ENCODE results near the gene ZDHHC12. TPM values are rescaled to one million over a fixed set of nuclear protein-coding genes. Genes with fewer than 3 reads are reported as not detected.

Gene ZDHHC12
- total and polyA plus RNA-seq, 12 donors, result 1.6 to 97.4 (median 29.0) TPM

- no peak for DNase-seq
- intact Hi-C loops (cut with DNase I), result no loop called here
- WGBS, 4 donors, result 77 to 86% (median 84%) methylated on average over 10 to 22 of the region's 22 CpGs
- Histone ChIP-seq H3K4me1 (replicated peaks in 1 of 2) (peaks cover 0 to 2% of the 10 kb centered on the region in 2 donors), H3K36me3 (replicated peaks in 1 of 2) (peaks cover 0 to 41% of the 10 kb centered on the region in 2 donors), H3K4me3 (no peak overlapping the region), H3K27ac (no peak overlapping the region), H3K27me3 (no peaks in the 10 kb centered on the region), H3K9me3 (replicated peaks in 1 of 3) (no peaks in the 10 kb centered on the region)
- TF ChIP-seq POLR2A (IDR thresholded peaks at IDR 0.05) (no peak), CTCF (IDR thresholded peaks at IDR 0.05) (no peak)
Measured at GRCh38 chr9:128750926-128751595, 27.1 kb upstream of the ZDHHC12 start.

- intact Hi-C loops (cut with DNase I), result no loop called here
- 90 to 100% (median 92%) methylated on average over 1 of the region's 1 CpG for WGBS, 4 donors
- Histone ChIP-seq H3K27ac (peak overlapping the region in 1 of 5 donors; percentile 3), H3K4me1 (replicated peaks in 1 of 2) (peaks cover 0 to 2% of the 10 kb centered on the region in 2 donors), H3K4me3 (no peak overlapping the region), H3K27me3 (no peaks in the 10 kb centered on the region), H3K36me3 (replicated peaks in 1 of 2) (peaks cover 0 to 24% of the 10 kb centered on the region in 2 donors), H3K9me3 (replicated peaks in 1 of 3) (no peaks in the 10 kb centered on the region)
- TF ChIP-seq POLR2A (IDR thresholded peaks at IDR 0.05) (no peak), CTCF (IDR thresholded peaks at IDR 0.05) (no peak)
- peak in 4 of 7 donors; percentile 41 to 57 (median 45) for DNase-seq
Measured at GRCh38 chr9:128747241-128747640, 23.3 kb upstream of the ZDHHC12 start.

GRCh38 chr9:128743421-128743820 lies 19.5 kb upstream of the ZDHHC12 start:
- TF ChIP-seq CTCF (IDR thresholded peaks at IDR 0.05) (no peak), POLR2A (IDR thresholded peaks at IDR 0.05) (no peak)
- Histone ChIP-seq H3K4me3 (no peak overlapping the region), H3K36me3 (replicated peaks in 1 of 2) (peaks cover 0 to 27% of the 10 kb centered on the region in 2 donors), H3K4me1 (replicated peaks in 1 of 2) (peaks cover 0 to 2% of the 10 kb centered on the region in 2 donors), H3K27ac (no peak overlapping the region), H3K9me3 (replicated peaks in 1 of 3) (no peaks in the 10 kb centered on the region), H3K27me3 (no peaks in the 10 kb centered on the region)
- no peak for DNase-seq
- intact Hi-C loops (cut with DNase I), result no loop called here
- WGBS, 4 donors, result 94 to 100% (median 100%) methylated on average over 1 of the region's 1 CpG

- Histone ChIP-seq H3K27ac (no peak overlapping the region), H3K36me3 (replicated peaks in 1 of 2) (peaks cover 0 to 27% of the 10 kb centered on the region in 2 donors), H3K4me1 (replicated peaks in 1 of 2) (peaks cover 0 to 2% of the 10 kb centered on the region in 2 donors), H3K9me3 (replicated peaks in 1 of 3) (no peaks in the 10 kb centered on the region), H3K27me3 (no peaks in the 10 kb centered on the region), H3K4me3 (no peak overlapping the region)
- no peak for DNase-seq
- intact Hi-C loops (cut with DNase I), result no loop called here
- 74 to 87% (median 83%) methylated on average over 4 to 20 of the region's 20 CpGs for WGBS, 4 donors
- TF ChIP-seq CTCF (IDR thresholded peaks at IDR 0.05) (no peak), POLR2A (IDR thresholded peaks at IDR 0.05) (no peak)
Measured at GRCh38 chr9:128742401-128742800, 18.5 kb upstream of the ZDHHC12 start.

Data from adrenal gland (tissue), 12 donors.